NCI-H1417 (cell line): ENCODE measurements around the gene ARRDC2.
"Not testable (repeated sequence)": the region's sequence is repeated elsewhere in the genome, so short reads cannot be mapped to it uniquely, and the experiment has no call there.

Source experiments
- DNase-seq, 3 experiments: peaks; one replicate each; lab custom pipeline; 2025; lab: John Stamatoyannopoulos, UW

Gene ARRDC2

DNA sequence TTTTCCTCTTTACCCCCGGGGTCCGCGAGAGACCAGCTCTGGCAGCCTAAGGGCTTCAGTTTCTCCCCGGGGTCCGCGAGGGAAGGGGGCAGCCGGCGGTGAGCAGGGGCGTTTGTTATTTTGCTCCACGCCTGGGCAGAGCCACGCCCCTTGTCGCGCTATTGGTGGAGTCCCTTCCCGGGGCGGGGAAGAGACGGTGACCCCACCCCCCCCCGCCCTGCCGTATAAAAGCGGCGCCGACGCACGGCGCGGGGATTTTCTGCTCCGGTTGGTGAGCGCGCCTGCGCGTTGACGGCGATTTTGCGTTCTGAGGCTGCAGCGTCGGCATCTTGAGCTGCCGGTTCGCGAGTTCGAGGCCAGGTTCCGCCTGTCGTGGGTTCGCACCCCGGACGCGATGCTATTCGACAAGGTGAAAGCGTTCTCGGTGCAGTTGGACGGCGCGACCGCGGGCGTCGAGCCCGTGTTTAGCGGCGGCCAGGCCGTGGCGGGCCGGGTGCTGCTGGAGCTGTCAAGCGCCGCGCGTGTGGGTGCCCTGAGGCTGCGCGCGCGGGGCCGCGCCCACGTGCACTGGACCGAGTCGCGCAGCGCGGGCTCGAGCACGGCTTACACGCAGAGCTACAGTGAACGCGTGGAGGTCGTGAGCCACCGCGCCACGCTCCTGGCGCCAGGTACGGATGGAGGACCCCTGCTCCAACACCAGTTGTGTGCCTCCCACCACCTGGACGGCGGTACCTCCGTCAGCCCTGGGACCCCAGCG, at the start of gene ARRDC2:
Gene ARRDC2 (plus strand): TSS at position 254 of the 757 bp plus-strand sequence. CDS start 141 bp downstream, at position 395.
- peak; percentile 54 to 90 (median 86) for DNase-seq

- no peak for DNase-seq
Observed at GRCh38 chr19:17963936-17964691, 43.9 kb upstream of the ARRDC2 start.

DNA sequence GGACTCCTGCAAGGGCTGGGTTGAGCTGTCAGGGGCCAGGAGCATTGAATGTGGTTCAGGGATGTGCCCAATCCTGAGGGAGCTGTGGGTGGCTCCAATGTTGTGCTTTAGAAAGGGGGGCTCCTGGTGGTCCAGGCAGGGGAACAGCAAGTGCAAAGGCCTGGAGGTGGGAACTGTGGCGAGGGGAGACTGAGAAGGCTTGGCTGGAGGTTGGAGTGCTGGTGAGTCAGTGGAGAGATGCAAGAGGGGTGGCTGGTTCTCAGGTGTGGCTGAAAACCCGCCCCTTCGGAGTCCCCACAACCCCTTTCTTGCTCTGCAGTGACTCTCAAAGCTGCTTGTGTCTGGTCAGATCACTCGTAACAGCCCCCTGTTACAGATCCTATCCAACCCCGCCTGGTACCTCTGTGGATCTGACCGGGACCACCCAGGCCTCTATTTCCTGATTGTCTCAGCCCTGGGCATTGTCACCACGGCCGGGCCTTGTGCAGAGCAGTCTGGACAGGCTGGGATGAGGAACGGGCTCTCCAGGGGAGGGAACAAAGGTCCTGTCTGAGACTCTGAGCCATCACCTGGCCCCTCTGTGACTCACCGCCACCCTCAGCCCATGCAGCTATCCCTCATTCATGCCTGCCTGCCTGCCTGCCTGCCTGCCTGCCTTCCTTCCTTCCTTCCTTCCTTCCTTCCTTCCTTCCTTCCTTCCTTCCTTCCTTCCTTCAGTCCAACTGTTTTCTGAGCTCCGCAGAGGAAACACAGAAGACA, 42.4 kb upstream of the ARRDC2 start:
- no peak for DNase-seq

GRCh38 chr19:17966129-17966483, 41.9 kb upstream of the ARRDC2 start:
- no peak for DNase-seq

GRCh38 chr19:17966550-17967256, 41.3 kb upstream of the ARRDC2 start, which contains the start of gene KCNN1:
TSS of gene KCNN1 (plus strand) at chr19:17967107. CDS start at chr19:17973889, 6,782 bp downstream.
- DNase-seq, result peak in 2 of 3 experiments; percentile 23 to 32

DNA sequence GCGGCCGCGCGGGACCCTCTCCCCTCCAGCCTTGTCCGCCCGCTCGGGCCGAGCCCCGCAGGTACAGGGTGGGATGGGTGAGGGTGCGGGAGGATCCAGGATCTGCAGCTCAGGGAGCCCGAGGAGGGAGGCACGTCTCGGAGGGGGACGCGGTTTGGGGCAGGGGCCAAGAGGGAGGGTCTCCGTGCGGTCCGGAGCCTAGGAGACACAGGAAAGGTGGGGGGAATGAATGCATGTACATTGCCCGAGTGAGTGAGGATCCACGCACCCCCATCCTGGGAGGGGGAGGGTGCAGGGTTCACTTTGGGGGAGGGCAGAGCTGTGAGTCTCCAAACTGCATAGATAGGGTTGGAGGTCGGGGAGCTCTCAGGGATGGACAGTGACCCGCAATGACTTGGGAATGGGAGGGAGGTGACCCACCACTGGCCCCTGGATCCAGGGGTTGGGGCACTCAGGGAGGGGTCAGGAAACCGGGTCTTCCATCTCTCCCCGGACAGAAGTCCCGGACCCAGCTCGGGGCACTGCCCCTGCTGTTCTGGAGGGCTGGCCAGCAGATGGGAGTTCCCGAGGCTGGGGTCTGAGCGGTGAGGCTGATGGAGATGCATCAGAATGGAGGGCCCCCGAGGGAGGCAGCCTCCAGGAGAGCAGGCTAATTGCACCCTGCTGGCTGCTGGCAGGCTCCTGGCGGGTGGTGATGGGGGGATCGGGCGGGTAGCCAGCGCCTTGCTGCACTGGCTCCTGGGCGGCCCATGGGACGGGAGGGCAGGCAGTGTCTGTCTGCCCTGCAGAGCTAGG, 40.5 kb upstream of the ARRDC2 start:
- peak in 1 of 3 experiments; percentile 15 for DNase-seq

DNA sequence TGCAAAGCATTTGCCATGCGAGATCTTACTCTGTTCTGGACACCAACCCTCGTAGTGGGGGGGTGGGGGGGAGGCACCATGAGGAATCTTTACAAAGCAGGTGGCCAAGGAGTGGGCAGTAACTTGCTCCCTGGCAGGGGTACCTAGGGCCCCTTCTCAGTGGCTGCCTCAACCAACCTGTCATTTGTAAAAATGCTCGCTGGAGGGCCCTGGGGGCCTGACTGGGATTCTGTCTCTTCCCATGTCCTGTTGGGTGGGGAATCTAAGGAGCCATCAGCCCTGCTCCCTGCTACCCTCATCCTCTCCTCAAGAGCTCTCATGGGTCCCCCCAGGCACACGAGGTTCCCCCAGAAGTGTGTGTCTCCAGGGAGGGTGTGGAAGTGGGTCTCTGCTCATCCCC, 39.6 kb upstream of the ARRDC2 start:
- no peak for DNase-seq

DNA sequence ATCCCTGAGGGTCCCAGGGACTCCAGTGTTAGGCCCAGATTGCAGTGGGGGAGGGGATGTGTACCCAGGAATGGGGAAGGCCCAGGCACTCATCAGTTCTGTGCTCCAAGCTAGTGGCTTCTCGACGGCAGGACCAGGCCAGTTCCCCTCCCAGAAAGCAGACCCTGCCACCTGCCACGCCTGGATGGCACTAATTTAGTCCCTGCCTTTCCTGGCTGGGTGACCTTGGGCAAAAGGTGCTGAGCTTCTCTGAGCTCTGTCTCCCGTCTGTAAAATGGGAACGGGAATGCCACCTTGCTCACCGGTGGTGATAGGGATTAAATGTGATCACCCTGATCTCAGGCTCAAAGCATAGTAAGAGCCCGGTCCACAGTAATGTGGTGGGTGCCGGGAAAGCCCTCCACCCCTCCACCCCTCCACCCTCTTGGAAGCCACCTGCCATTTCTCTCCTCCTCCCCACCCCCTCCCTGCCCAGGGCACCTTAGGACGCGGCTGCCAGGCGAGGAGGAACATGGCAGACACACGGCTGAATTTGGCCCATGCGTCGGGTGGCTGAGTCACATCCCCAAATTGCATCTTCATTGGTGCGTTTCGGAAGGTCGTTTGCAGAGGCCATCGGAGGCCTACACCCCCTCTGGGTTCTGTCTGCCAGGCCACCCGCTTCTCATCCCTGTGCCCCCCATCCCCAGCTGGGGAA, 38.7 kb upstream of the ARRDC2 start:
- DNase-seq, result no peak

GRCh38 chr19:17972230-17972629, 35.7 kb upstream of the ARRDC2 start:
- no peak for DNase-seq

DNA sequence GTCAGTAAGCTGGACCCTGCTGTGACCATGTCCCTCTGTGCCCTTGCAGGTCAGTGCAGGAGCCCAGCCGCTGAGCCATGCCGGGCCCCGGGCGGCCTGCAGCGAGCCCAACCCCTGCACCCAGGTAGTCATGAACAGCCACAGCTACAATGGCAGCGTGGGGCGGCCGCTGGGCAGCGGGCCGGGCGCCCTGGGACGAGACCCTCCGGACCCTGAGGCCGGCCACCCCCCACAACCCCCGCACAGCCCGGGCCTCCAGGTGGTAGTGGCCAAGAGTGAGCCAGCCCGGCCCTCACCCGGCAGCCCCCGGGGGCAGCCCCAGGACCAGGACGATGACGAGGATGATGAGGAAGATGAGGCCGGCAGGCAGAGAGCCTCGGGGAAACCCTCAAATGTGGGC, 34.2 kb upstream of the ARRDC2 start:
- DNase-seq, result no peak

- DNase-seq, result no peak
Observed at GRCh38 chr19:17974551-17974950, 33.4 kb upstream of the ARRDC2 start.

GRCh38 chr19:17975032-17975431, 32.9 kb upstream of the ARRDC2 start:
- no peak for DNase-seq

DNA sequence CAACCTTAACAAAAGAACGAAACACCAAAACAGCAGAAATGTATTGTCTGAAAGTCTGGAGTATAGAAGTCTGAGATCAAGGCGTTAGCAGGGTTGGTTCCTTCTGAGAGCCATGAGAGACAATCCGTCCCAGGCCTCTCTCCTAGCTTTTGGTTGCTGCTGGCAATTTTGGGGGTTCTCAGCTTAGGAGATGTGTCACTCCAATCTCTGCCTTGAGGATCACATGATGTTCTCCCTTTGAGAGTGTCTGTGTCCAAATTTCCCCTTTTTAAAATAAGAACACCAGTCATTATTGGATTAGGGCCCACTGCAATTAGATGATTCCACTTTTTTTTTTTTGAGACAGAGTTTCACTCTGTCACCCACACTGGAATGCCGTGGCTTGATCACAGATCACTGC, 30.9 kb upstream of the ARRDC2 start:
- DNase-seq, result no peak

DNA sequence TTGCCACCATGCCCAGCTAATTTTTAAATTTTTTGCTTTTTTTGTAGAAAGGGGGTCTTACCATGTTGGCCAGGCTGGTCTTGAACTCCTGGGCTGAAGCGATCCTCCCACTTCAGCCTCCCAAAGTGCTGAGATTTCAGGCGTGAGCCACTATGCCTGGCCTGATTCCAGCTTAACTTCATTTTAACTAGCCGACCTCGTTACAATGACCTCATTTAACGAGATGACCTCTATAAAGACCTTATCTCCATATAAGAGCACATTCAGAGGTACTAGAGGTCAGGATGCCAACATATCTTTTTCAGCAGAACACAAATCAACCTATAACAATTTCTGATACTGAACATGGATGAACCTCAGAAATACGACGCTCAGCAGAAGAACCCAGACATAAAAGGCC, 30.5 kb upstream of the ARRDC2 start:
- no peak for DNase-seq

- DNase-seq, result no peak
Observed at GRCh38 chr19:17981611-17982010, 26.4 kb upstream of the ARRDC2 start.

GRCh38 chr19:17982430-17982829, 25.5 kb upstream of the ARRDC2 start:
- no peak for DNase-seq

DNA sequence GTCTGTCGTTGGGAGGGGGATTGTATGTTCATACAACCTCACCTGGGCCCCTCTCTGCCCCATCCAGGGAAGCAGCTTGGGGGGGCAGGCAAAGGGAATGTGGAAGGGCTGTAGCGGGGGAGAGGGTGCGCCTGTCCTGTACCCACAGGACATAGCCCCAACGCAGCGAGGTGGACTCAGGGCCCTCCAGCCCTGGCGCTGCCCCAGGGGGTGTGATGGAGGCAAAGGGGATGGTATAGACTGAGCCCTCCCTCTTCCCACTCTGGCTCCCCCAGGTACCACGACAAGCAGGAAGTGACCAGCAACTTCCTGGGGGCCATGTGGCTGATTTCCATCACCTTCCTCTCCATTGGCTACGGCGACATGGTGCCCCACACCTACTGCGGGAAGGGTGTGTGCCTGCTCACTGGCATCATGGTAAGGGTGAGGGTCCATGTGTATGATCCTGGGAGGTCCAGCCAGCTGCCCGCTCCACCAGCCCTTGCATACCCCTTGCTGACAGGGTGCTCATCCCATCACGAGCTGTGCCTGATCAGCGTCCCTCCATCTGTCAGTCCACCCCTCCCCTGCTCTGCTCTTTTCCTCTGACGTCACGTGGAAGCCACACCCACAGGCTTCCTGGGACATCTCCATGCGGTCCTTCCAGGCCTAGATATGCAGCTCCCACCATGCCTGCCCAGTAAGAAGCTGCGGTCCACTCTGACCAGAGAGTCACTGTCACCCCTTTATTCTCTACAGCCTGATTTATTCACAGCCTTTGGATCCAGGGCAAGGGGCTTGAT, 22.7 kb upstream of the ARRDC2 start:
- DNase-seq, result no peak

DNA sequence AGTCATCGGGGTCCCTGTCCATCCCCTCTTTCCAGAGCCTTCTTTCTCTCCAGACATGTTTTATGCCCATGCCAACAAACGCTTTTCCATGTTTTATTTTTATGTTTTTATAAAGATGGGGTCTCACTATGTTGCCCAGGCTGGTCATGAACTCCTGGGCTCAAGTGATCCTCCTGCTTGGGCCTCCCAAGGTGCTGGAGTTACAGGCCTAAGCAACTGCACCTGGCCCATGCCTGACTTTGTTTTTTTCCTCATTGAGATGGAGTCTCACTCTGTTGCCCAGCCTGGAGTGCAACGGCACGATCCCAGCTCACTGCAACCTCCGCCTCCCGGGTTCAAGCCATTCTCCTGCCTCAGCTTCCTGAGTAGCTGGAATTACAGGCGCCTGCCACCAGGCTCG, 21.4 kb upstream of the ARRDC2 start:
- not testable (repeated sequence) for DNase-seq

- no peak for DNase-seq
Observed at GRCh38 chr19:17988161-17988560, 19.8 kb upstream of the ARRDC2 start.
